A549 (cell line): ENCODE results near the gene PRKG1.

Source experiments
- CEBPB ChIP-seq, 2 experiments: fragments of >200 bp in 1 of 2; sonication (Bioruptor Twin) in 1 of 2; formaldehyde crosslinking in 1 of 2; IDR thresholded peaks; 2 replicates each; pipeline ENCODE4 v1.6.1; 2012 to 2016
- CHD2 ChIP-seq: fragments of 150-350 bp; IDR thresholded peaks from 2 replicates; pipeline ENCODE4 v1.6.1; 2014; ENCODE audit warnings: low read length; ENCODE audit not compliant: partially characterized antibody
- HOXB13 ChIP-seq: fragments of 250-450 bp; sonication (Bioruptor Pico); IDR thresholded peaks from 2 replicates; pipeline ENCODE4 v1.5.0; 2020; ENCODE audit warnings: low read depth, mild to moderate bottlenecking, moderate library complexity
- MYC ChIP-seq: IDR thresholded peaks from 2 replicates; pipeline ENCODE4 v1.6.1; 2012; ENCODE audit warnings: mild to moderate bottlenecking, inconsistent platforms, low read length, improper control_type of control experiment, borderline replicate concordance
- NPAS2 ChIP-seq: fragments of 250-450 bp; sonication (Bioruptor Pico); IDR thresholded peaks from 2 replicates; pipeline ENCODE4 v1.8.0; 2022; ENCODE audit warnings: mild to moderate bottlenecking, moderate library complexity, borderline replicate concordance
- POLR2A ChIP-seq: IDR thresholded peaks from 2 replicates; pipeline ENCODE4 v1.6.1; 2012; ENCODE audit warnings: mild to moderate bottlenecking, low read length
- RFX5 ChIP-seq: fragments of 450-650 bp; IDR thresholded peaks from 2 replicates; pipeline ENCODE4 v1.7.1; 2014; ENCODE audit warnings: antibody characterized with exemption, mild to moderate bottlenecking, moderate library complexity
- TF ChIP-seq, protein P1 (sequence below): fragments of >200 bp; sonication (Bioruptor Twin); formaldehyde crosslinking; IDR thresholded peaks from 3 replicates; pipeline ENCODE4 v1.5.1; 2016

DNA sequence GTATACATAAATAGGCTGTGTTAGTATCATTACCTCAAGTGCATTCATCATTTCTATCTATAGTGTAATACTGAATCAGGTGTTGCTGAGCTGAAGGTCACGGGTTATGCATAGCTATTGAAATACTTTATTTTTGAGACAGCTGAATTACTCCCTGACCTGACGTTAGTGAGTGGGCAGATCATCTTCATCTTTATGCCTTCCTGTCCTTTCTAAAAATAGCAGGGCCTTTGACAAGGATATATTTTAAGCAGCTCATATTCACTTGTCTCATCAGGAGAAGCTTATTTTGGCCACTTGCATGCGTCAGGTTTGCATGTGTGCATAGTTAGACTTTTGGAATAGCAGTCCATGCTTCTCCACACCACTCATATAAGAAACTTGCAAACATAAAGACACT, 1176.2 kb downstream of the PRKG1 start:
- TF ChIP-seq, protein P1, sequence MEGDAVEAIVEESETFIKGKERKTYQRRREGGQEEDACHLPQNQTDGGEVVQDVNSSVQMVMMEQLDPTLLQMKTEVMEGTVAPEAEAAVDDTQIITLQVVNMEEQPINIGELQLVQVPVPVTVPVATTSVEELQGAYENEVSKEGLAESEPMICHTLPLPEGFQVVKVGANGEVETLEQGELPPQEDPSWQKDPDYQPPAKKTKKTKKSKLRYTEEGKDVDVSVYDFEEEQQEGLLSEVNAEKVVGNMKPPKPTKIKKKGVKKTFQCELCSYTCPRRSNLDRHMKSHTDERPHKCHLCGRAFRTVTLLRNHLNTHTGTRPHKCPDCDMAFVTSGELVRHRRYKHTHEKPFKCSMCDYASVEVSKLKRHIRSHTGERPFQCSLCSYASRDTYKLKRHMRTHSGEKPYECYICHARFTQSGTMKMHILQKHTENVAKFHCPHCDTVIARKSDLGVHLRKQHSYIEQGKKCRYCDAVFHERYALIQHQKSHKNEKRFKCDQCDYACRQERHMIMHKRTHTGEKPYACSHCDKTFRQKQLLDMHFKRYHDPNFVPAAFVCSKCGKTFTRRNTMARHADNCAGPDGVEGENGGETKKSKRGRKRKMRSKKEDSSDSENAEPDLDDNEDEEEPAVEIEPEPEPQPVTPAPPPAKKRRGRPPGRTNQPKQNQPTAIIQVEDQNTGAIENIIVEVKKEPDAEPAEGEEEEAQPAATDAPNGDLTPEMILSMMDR: no peak
- TF ChIP-seq CHD2 (no peak), RFX5 (no peak), POLR2A (no peak), NPAS2 (CRISPR knock-in tag) (no peak), MYC (no peak), HOXB13 (CRISPR knock-in tag) (no peak), CEBPB (IDR thresholded peaks at IDR 0.05) (no peak)
